ENCODE results near the gene BRD1.
A peak's percentile ranks its signal among the peaks of the same experiment; 100 is the strongest.
"Not testable (repeated sequence)": the region's sequence is repeated elsewhere in the genome, so short reads cannot be mapped to it uniquely, and the experiment has no call there.

Gene BRD1

GRCh38 chr22:49825944-49826602 lies 1.6 kb downstream of the BRD1 start:
- DNase-seq: no peak

DNA sequence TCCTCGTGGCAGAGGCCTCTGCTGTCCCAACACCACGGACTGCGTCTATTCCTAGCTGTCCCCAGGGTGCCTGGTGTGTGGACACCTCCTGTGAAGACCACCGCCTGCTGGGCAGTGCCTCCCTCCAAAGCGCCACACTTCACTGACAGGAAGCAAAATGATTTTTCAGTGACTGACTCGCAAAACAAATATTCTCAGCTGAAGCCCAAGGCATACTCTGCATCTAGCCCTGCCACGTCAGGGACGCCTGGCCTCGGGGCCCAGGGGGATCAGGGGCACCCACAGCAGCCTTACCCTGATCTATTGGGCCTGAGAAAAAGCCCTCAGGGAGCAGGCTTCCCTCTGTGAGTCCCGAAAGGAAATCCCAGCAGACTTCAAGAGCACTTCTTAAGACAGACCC lies 2.2 kb downstream of the BRD1 start:
- DNase-seq: no peak

- DNase-seq: no peak
Observed at GRCh38 chr22:49824936-49825335, 2.7 kb downstream of the BRD1 start.

- no peak for DNase-seq
Observed at GRCh38 chr22:49824185-49824925, 3.3 kb downstream of the BRD1 start.

DNA sequence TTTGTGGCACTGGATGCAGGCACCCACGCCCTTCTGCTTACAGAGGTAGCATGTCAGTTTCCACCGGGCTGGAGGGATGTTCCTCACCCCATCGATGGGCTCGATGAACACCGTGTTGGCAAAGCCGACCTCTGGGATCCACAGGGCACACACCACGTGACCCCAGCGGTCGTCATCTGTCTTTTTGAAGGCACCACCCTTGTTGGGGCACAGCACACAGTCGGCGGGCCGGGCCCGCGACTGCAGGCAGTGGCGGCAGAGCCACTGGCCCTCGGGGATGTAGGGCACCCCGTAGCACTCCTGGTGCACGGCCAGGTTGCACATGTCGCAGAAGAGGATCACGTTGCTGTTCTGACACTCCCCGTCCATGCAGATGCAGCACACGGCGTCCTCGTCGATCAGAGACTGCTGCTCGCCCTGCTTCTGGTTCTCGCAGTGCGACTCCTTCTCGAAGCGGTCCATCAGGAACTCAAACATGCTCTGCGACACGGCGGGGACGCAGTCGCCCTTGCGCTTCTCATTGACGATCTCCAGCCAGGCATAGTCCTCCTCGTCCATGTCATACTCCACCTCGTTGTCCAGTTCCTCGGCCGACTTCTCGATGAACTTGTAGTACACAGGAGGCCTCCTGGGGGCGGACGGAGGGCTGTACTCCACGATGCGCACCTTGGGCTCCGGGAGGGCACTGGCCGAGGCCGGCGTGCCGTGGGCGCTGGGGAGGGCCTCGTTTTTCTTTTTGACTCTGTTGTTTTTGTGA lies 4.2 kb downstream of the BRD1 start:
- no peak for DNase-seq

GRCh38 chr22:49821741-49822140 lies 5.9 kb downstream of the BRD1 start:
- DNase-seq: not testable (repeated sequence)

- no peak for DNase-seq
Observed at GRCh38 chr22:49820984-49821383, 6.7 kb downstream of the BRD1 start.

DNA sequence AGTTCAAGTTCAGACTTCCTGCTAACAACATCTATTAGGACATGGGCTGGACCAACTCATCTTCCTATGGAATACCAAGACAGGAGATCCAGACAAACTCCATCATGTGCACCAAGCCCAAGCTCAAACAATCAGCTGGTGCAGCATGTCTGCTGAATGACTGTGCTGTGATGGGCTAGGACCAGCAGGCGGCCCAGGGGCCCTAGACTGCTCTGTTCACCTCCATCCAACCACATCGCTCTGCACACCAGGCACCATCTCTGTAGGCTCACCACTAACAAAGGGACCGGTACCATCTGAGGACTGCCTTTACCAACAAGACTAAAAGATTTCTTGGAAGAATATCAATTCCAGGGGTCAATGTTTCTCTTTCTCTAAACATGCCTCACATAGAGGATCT lies 10.3 kb downstream of the BRD1 start:
- no peak for DNase-seq

- no peak for DNase-seq
Observed at GRCh38 chr22:49815641-49816091, 12.0 kb downstream of the BRD1 start.

- no peak for DNase-seq
Observed at GRCh38 chr22:49814856-49815255, 12.8 kb downstream of the BRD1 start.

DNA sequence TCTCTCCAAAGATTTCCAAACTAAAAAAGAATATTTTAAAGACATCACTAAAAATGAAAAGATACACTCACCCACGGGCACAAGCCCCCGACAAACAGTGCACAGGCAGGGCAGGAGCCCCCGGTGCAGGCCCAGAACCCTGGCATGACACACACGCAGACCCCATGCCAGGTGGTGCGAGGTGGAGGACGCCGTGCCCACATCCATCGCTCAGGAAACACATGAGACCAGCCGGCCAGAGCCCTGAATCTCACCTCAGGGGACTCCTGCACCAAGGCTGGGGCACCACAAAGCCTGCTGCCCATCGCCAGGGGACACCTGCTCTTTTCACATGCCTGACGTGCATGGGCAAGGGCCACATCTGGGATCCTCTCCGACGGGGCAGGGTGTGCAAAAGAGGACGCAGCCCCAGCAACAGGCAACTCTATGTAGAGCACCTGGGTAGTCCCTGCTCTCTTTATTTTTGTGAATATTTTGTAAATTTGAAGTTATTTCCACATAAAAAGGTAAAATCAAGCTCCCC lies 13.4 kb downstream of the BRD1 start:
- no peak for DNase-seq

- DNase-seq: no peak
Observed at GRCh38 chr22:49812838-49813237, 14.8 kb downstream of the BRD1 start.

- no peak for DNase-seq
Observed at GRCh38 chr22:49811020-49811791, 16.5 kb downstream of the BRD1 start.

DNA sequence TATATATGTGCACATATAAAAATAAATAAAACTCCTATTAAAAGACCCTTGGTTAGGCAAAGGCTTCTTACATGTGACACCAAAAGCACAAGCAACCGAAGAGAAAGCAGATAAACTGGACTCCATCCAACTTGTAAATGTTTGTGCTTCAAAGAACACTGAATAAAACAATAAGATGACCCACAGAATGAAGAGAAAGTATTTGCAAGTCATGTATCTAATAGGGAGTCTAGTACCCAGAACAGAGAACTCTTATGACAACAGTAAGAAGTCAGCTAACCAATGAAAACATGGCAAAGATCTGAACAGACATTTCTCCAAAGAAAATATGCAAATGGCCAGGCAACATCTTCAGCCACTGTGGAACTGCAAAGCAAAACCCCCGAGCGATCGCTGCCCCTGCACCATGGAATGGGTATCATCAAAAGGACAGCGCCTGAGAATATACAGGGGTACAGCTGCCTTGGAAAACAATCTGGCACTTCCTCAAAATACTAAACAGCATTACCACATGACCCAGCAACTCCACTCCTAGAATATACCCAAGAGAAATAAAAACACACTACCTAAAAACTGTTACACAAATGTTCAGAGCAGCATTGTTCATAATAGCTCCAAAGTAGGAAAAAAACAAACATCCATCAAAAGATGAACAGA lies 17.2 kb downstream of the BRD1 start:
- DNase-seq: peak; percentile 14

DNA sequence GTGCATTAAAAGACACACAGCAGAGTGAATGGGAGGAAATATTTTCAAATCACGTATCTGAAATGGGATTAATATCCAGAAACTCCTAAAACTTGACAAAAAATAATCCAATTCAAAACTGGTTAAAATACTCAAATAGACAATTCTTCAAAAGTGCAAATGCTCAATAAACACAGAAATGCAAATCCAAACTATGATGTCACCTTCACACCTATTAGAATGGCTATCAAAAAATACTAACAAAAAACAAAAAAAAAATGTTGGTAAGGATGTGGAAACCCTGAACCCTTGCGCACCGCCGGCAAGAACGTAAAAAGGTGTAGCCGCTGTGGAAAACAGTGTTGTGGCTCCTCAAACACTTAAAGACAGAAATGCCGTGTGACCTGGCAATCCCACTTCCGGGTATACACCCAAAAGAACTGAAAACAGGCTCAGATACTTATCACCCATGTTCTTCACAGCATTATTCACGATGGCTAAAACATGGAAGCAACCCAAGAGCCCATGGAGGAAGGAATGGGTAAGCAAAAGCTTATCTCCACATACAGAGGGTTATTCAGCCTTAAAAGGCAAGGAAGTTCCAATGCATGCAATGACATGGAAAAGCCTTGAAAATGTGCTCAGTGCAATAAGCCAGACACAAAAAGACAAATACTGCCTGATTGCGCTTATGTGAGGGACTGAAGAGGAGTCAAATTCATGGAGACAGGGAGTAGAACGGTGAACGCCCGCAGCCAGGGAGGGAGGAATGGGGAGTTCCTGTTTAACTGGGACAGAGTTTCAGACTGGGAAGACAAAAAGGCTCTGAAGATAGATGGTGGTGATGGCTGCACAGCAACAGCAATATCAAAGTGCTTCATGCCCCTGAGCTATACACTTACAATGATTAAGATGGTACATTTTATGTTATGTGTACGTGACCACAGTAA lies 19.6 kb downstream of the BRD1 start:
- DNase-seq: no peak

GRCh38 chr22:49807129-49807528 lies 20.5 kb downstream of the BRD1 start:
- no peak for DNase-seq

DNA sequence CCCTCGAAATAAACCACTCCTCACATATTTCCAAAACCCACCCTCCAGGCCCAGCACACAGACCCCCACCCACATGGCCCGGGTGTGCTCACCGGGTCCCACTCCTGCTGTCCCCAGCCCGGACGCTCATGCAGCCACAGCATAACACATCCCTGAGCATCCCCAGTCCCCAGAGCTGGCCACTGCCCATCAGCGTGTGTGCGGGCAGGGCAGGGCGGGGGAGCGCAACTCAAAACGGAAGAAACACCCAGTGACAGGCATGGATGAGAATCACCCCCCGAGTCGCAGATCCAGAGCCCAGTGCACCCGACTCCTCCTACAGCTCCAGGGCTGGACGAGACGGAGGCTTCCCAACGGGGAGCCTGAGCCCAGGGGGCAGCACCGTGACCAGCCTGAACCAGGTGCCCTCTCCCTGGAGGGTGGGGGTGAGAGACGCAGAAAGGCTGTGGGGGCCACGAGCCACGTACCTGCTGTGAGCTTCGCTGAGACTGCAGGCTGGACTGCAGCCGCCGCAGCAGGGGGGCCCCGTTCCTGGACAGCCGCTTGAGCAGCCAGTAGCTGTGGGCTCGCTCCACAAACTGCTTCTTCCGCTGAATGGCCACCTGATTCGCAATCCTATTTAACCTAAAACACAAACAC lies 23.8 kb downstream of the BRD1 start:
- DNase-seq: no peak

DNA sequence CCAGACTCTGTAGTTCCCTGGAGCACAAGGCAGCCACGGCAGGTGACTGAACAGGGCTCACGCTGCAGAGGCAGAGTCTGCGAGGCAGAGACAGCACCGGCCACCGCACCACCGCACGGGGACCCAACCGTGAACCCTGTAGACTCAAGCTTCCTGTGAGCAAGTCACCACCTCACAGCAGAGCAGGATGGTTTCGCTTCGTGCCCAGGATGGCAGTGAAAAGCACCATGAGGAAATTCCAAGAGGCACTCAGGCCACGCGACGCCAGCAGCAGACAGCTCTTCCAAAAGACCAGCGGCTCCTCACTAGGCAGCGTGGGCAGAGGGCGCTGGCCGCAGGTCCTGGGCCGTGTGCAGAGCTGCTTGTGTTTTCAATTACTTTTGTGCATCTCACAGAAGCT lies 24.5 kb downstream of the BRD1 start:
- DNase-seq: no peak

GRCh38 chr22:49801391-49802060 lies 26.1 kb downstream of the BRD1 start:
- DNase-seq: no peak
